Measurements from ENCODE around the gene TMPO. TPM values are rescaled to one million over a fixed set of nuclear protein-coding genes. Genes with fewer than 3 reads are reported as not detected.
"Not testable (repeated sequence)": the region's sequence is repeated elsewhere in the genome, so short reads cannot be mapped to it uniquely, and the experiment has no call there.

TMPO gene
- total RNA-seq, 4 donors from 2014 or later = 53.9 to 87.7 (median 70.2) TPM

GRCh38 chr12:98544751-98545150 lies 29.4 kb downstream of the TMPO start:
- TF ChIP-seq EP300 (IDR thresholded peaks at IDR 0.05) (no peak), POLR2A (IDR thresholded peaks at IDR 0.05) (no peak)
- TF ChIP-seq, protein P1, sequence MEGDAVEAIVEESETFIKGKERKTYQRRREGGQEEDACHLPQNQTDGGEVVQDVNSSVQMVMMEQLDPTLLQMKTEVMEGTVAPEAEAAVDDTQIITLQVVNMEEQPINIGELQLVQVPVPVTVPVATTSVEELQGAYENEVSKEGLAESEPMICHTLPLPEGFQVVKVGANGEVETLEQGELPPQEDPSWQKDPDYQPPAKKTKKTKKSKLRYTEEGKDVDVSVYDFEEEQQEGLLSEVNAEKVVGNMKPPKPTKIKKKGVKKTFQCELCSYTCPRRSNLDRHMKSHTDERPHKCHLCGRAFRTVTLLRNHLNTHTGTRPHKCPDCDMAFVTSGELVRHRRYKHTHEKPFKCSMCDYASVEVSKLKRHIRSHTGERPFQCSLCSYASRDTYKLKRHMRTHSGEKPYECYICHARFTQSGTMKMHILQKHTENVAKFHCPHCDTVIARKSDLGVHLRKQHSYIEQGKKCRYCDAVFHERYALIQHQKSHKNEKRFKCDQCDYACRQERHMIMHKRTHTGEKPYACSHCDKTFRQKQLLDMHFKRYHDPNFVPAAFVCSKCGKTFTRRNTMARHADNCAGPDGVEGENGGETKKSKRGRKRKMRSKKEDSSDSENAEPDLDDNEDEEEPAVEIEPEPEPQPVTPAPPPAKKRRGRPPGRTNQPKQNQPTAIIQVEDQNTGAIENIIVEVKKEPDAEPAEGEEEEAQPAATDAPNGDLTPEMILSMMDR (IDR thresholded peaks at IDR 0.05) = no peak
- 53 to 55% methylated on average over 1 of the region's 1 CpG for WGBS, 2 donors
- DNase-seq (ENCODE audit: low spot score in 2 of 2) = no peak
- Histone ChIP-seq H3K9me3 (no peaks in the 10 kb centered on the region), H3K36me3 (peaks cover 0 to 53% (median 0%) of the 10 kb centered on the region in 3 donors), H3K27me3 (no peaks in the 10 kb centered on the region), H3K27ac (no peak overlapping the region), H3K4me3 (no peak overlapping the region), H3K4me1 (no peaks in the 10 kb centered on the region)

DNA sequence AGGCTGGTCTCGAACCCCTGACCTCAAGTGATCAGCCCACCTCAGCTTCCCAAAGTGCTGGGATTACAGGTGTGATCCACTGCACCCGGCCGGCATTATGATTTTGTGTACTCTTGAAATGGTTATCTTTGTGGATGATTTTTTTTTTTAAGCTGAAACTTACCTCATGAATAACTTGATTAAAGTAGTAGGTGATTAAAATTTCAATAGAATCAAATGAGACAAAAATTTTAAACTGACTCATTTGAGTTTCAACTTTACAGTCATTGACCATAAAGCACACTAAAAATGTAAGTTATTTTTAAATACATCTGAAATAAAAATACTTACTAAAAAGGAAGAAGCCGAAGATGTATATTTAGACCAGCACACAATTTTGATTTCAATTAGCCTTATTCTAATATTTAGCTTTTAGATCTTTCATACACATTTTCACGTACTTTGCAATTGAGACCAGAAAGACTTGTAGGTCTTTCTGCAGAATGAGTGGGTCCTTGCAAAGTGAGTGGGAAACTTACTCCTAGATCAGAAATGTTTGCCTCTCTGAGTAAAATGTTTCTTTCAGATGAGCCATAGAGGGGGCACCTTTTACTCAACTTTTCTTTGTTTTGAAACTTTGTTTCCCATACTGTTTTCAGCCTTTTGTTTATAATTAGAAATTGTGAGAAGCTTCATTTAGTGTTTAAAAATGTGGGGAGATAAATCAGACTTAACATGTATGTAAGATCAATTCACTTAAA lies 34.2 kb downstream of the TMPO start:
- 91 to 94% methylated on average over 5 of the region's 5 CpGs for WGBS, 2 donors
- Histone ChIP-seq H3K4me1 (no peaks in the 10 kb centered on the region), H3K27ac (no peak overlapping the region), H3K36me3 (peaks cover 0 to 54% (median 4%) of the 10 kb centered on the region in 3 donors), H3K9me3 (no peaks in the 10 kb centered on the region), H3K27me3 (no peaks in the 10 kb centered on the region), H3K4me3 (no peak overlapping the region)
- no peak for DNase-seq (ENCODE audit: low spot score in 2 of 2)
- TF ChIP-seq POLR2A (IDR thresholded peaks at IDR 0.05) (no peak), EP300 (IDR thresholded peaks at IDR 0.05) (no peak)
- TF ChIP-seq, protein P1 (IDR thresholded peaks at IDR 0.05) = no peak

- H3K36me3 ChIP-seq = peaks cover 0 to 48% (median 4%) of the 10 kb centered on the region in 3 donors
- H3K4me3 ChIP-seq = no peak overlapping the region
- no peak overlapping the region for H3K27ac ChIP-seq
- WGBS, 2 donors = 98% methylated on average over 3 of the region's 3 CpGs
- no peaks in the 10 kb centered on the region for H3K27me3 ChIP-seq
- DNase-seq (ENCODE audit: low spot score in 2 of 2) = no peak
- no peaks in the 10 kb centered on the region for H3K4me1 ChIP-seq
- H3K9me3 ChIP-seq = no peaks in the 10 kb centered on the region
- TF ChIP-seq POLR2A (IDR thresholded peaks at IDR 0.05) = no peak
- no peak for TF ChIP-seq EP300 (IDR thresholded peaks at IDR 0.05)
- TF ChIP-seq, protein P1 (IDR thresholded peaks at IDR 0.05) = no peak
Observed at GRCh38 chr12:98551787-98552186, 36.4 kb downstream of the TMPO start.

GRCh38 chr12:98558097-98558496 lies 42.7 kb downstream of the TMPO start:
- not testable (repeated sequence) for H3K4me3 ChIP-seq; H3K9me3 ChIP-seq; H3K27me3 ChIP-seq; H3K27ac ChIP-seq; DNase-seq (ENCODE audit: low spot score in 2 of 2); H3K4me1 ChIP-seq; H3K36me3 ChIP-seq
- WGBS, 2 donors = 80 to 85% methylated on average over 4 of the region's 4 CpGs

DNA sequence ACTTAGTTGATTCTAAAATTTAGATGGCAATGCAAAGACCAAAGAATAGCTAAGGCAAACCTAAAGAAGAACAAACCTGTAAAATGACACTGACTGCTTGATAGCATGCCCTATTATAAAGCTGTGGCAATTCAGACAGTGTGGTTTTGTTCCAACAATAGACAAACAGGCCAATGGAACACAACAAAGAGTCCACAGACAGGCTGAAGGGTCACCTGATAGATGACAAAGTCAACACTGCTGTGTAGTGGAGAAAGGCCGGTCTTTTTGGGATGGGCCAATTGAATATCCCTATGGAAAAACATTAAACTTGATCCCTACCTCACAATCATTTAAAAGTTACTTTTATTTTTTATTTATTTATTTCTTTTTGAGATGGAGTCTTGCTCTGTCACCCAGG lies 44.3 kb downstream of the TMPO start:
- TF ChIP-seq, protein P1 (IDR thresholded peaks at IDR 0.05) = no peak
- no peak for TF ChIP-seq EP300 (IDR thresholded peaks at IDR 0.05)
- TF ChIP-seq POLR2A (IDR thresholded peaks at IDR 0.05) = no peak
- DNase-seq (ENCODE audit: low spot score in 2 of 2) = no peak
- Histone ChIP-seq H3K9me3 (no peaks in the 10 kb centered on the region), H3K4me1 (no peaks in the 10 kb centered on the region), H3K36me3 (no peaks in the 10 kb centered on the region), H3K27ac (no peak overlapping the region), H3K27me3 (no peaks in the 10 kb centered on the region), H3K4me3 (no peak overlapping the region)
- WGBS, 2 donors = 28 to 32% methylated on average over 1 of the region's 1 CpG

Data from tibial nerve (tissue), 4 donors.